ENCODE results near the gene NR2C1. TPM values are rescaled to one million over a fixed set of nuclear protein-coding genes. Genes with fewer than 3 reads are reported as not detected.

NR2C1 gene
- polyA plus RNA-seq, 4 donors: 54.1 to 74.3 (median 66.3) TPM

- no peak for DNase-seq (ENCODE audit: low read depth in 4 of 4, low spot score in 3 of 4)
These were observed 15.0 kb upstream of the NR2C1 start for GRCh38 chr12:95088379-95088778.

GRCh38 chr12:95085612-95086011, 12.2 kb upstream of the NR2C1 start:
- no peak for DNase-seq (ENCODE audit: low read depth in 4 of 4, low spot score in 3 of 4)

DNA sequence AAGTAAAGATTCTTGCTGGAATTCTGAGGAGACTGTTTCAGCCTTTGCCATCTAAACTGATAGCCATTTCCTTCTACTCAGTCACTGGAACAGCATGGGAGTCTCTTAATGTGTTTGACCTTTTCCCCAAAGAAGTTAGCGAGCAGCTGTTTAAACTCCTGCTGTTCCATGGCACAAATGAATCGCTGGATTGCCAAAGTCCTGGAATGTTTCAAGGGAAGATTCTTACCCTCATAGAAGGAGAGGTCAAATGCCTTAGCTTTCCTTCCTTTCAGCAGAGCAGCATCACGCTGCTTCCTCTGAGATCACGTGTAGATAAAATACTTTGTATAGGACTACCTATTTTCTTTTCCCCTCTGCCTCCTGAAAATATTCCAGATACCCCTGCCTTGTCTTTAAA, 10.5 kb upstream of the NR2C1 start:
- DNase-seq (ENCODE audit: low read depth in 4 of 4, low spot score in 3 of 4): peak in 2 of 4 donors; percentile 31 to 43

DNA sequence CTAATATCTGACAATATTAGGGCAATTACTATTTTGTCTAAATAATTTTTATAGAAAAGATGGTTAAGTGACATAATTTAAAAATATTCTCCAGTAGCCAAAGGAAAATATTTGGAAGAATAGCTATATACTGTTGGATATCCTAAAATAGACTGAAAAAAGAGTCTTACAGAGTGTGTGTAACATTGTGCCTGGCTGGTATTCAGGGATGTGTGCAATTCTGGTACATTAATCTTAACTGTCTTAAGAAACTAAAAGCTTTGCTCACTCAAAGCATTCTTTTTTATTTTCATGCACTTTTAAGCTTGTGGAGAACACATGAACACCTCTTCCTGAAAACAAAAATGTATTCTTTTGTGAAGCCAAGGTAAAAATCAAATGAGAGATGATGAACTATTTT, 10.1 kb upstream of the NR2C1 start:
- no peak for DNase-seq (ENCODE audit: low read depth in 4 of 4, low spot score in 3 of 4)

GRCh38 chr12:95077341-95077740, 3.9 kb upstream of the NR2C1 start:
- no peak for DNase-seq (ENCODE audit: low read depth in 4 of 4, low spot score in 3 of 4)

GRCh38 chr12:95074766-95075165, 1.3 kb upstream of the NR2C1 start:
- no peak for DNase-seq (ENCODE audit: low read depth in 4 of 4, low spot score in 3 of 4)

DNA sequence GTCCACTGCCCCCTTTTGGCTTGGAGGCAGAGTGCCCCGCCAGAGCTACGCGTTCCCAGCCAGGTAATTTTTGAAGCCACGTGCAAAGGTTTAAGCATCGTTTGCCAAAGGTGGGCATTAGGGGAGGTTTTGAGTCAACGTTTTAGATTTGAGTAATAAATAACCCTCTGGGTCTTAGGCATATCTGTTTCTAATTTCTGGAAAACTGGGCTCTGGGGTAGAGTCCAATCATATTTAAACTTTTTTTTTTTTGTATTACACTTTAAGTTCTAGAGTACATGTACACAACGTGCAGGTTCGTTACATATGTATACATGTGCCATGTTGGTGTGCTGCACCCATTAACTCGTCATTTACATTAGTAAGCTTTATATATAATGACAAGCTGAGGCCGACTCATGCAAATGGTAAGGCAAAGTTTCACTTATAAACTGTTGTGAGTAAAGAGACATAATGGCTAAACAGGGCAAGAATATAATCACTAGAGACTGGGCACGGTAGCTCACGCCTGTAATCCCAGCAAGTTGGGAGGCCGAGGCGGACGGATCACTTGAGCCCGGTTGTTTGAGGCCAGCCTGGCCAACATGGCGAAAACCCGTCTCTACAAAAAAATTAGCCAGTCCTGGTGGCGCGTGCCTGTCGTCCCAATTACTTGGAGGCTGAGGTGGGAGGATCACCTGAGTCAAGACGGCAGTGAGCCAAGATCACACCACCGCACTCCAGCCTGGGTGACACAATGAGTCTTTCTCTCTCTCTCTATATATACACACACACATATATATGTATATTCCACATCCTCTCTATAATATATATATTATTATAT, 491 bp upstream of the NR2C1 start:
- DNase-seq (ENCODE audit: low read depth in 4 of 4, low spot score in 3 of 4): no peak

- DNase-seq (ENCODE audit: low read depth in 4 of 4, low spot score in 3 of 4): no peak
These were observed 3.0 kb downstream of the NR2C1 start for GRCh38 chr12:95070378-95070777.

GRCh38 chr12:95066091-95066855, 7.1 kb downstream of the NR2C1 start:
- DNase-seq (ENCODE audit: low read depth in 4 of 4, low spot score in 3 of 4): no peak

GRCh38 chr12:95060951-95061350, 12.5 kb downstream of the NR2C1 start:
- DNase-seq (ENCODE audit: low read depth in 4 of 4, low spot score in 3 of 4): no peak

DNA sequence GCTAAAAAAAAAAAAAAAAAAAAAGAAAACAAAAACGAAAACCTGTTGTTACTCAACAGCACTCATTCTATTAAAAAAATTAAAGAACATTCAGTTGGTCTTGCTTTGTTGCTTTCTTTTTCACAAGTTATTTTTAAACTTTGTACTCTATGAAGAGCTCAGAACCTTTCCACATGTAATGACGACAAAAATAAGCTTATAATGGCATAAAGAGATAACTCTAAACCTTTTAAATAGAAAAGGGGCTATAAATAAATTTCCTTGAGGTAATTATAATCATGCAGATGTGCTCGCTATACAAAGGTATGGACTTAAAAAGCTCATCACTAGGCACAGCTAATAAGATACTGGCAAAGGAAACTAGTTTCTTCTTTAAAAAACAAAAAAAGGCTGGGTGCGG, 13.4 kb downstream of the NR2C1 start:
- no peak for DNase-seq (ENCODE audit: low read depth in 4 of 4, low spot score in 3 of 4)

GRCh38 chr12:95057424-95057823, 16.0 kb downstream of the NR2C1 start:
- DNase-seq (ENCODE audit: low read depth in 4 of 4, low spot score in 3 of 4): no peak

- no peak for DNase-seq (ENCODE audit: low read depth in 4 of 4, low spot score in 3 of 4)
These were observed 18.4 kb downstream of the NR2C1 start for GRCh38 chr12:95055057-95055456.

DNA sequence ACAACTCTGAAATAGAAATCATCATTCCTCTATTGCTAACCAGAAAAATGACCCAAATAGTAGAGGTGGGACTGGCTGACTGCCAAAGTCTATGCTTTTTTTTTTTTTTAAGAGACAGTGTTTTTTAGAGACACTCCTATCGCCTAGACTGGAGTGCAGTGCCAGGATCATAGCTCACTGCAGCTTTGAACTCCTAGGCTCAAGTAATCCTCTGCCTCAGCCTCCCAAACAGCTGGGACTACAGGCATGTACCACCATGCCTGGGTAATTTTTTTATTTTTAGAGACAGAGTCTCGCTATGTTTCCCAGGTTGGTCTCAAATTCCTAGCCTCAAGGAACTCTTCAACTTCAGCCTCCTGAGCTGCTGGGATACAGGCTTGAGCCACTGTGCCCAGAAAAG, 19.2 kb downstream of the NR2C1 start:
- DNase-seq (ENCODE audit: low read depth in 4 of 4, low spot score in 3 of 4): no peak

DNA sequence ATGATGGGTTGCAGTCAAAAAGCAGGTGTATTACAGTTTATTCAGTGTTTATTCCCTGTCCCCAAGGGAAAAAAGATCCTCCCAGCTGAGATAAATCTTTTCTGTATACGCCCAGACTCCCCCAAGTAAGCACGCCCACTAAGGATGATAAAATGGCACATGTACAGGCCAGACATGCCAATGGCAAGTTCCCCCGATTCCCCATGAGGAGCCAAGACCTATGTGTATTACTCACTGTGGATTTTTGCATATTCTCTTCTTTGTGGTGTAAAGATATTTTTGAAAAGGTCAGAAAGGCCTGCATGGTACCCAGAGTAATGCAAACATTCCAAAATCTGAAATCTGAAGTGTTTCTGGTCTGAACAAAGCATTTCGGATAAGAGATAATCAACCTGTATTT, 22.2 kb downstream of the NR2C1 start:
- no peak for DNase-seq (ENCODE audit: low read depth in 4 of 4, low spot score in 3 of 4)

- DNase-seq (ENCODE audit: low read depth in 4 of 4, low spot score in 3 of 4): no peak
These were observed 35.5 kb downstream of the NR2C1 start for GRCh38 chr12:95037906-95038305.

DNA sequence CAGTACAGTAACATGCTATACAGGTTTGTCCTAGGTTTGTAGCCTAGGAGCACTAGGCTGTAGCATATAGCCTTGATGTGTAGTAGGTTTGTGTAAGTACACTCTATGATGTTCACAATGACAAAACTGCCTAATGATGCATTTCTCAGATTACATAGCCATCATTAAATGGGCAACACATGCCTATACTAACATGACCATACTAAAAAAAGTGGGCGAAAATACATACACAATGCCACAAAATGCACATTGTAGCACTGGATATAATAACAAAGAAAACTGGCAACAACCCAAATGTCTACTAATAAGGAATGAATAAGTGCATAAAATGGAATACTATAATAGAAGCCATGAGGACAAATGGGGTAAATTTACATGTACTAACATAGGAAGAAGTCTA, 38.7 kb downstream of the NR2C1 start:
- DNase-seq (ENCODE audit: low read depth in 4 of 4, low spot score in 3 of 4): no peak

DNA sequence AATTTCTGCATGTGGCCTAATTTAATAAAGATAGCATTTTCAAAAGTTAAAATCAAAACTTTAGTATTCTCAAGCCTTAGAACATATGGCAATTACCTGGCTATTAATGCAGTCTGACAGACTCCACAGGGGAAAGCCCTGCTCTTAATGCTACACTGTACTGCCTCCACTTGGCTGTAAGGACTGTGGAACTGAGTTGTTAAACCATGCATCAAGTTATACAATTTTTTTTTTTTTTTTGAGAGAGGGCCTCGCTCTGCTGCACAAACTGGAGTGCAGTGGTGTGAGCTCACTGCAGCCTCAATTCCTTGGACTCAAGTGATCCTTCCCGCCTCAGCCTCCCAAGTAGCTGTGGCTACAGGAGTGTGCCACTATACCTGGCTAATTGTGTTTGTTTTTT, 50.9 kb downstream of the NR2C1 start:
- no peak for DNase-seq (ENCODE audit: low read depth in 4 of 4, low spot score in 3 of 4)

- DNase-seq (ENCODE audit: low read depth in 4 of 4, low spot score in 3 of 4): no peak
These were observed 55.9 kb downstream of the NR2C1 start for GRCh38 chr12:95017482-95017881.

DNA sequence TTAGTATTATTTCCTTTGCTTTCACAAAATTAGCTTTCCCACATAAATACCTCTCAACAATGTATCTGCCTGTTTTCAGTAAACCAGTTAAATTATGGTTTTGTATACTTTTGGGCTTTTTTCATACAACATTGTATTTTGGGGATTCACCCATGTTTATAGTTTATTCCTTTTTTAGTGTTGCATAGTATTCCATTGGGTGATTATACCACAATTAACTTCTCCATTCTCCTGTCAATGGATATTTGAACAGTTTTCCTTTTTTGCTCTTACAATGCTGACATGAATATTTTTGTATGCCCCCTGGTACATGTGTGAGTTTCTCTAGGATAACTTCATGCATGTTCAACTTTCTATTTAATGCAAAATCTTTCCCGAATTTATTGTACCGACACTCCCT, 57.3 kb downstream of the NR2C1 start:
- no peak for DNase-seq (ENCODE audit: low read depth in 4 of 4, low spot score in 3 of 4)

GRCh38 chr12:95014554-95014953, 58.9 kb downstream of the NR2C1 start:
- DNase-seq (ENCODE audit: low read depth in 4 of 4, low spot score in 3 of 4): no peak

- DNase-seq (ENCODE audit: low read depth in 4 of 4, low spot score in 3 of 4): no peak
These were observed 67.2 kb downstream of the NR2C1 start for GRCh38 chr12:95006206-95006605.

Data from right renal pelvis (tissue), 4 donors.